NCI-H146 treated with DMSO at 0.1 percent for 48 hours (cell line): ENCODE results near the gene SLC43A3.
"Not testable (repeated sequence)": the region's sequence is repeated elsewhere in the genome, so short reads cannot be mapped to it uniquely, and the experiment has no call there.

Experiments used
- DNase-seq: peaks from one replicate; lab custom pipeline; 2025; ENCODE audit not compliant: unreplicated experiment; lab: John Stamatoyannopoulos, UW

Gene SLC43A3

DNA sequence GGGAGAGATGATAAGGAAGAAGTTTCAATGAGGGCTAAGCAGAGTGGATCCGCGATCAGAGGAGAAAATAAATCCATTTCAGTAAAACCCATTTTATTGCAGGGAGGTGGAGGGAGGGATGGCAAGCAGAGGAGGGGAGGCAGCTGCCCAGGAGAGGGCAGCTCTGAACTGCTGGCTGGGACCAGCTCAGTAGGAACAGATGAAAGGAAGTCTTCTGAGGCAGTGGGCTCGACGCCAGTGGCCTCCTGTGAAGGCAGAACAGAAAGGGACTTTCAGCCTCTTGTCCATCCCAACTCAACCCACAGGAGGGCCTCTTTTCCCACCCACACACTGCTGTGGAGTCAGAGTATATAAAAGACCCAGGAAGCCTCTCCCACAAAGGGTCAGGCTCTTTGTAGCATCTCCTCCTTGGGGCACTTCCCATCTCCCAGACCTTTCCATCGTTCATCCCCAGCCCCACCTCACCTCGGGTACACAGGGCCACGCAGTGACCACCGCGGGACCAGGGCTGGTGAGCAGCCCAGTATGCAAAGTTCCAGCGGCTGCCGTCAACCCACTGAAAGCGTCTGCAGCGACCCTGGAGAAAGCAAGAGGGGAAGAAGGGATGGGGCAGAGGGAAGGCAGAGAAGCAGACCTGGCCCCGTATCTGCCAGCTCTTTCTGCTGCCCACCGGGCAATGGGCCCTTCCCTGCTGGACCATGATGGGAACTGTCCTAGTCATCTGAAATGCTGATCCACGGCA, 39.5 kb downstream of the SLC43A3 start:
- no peak for DNase-seq

DNA sequence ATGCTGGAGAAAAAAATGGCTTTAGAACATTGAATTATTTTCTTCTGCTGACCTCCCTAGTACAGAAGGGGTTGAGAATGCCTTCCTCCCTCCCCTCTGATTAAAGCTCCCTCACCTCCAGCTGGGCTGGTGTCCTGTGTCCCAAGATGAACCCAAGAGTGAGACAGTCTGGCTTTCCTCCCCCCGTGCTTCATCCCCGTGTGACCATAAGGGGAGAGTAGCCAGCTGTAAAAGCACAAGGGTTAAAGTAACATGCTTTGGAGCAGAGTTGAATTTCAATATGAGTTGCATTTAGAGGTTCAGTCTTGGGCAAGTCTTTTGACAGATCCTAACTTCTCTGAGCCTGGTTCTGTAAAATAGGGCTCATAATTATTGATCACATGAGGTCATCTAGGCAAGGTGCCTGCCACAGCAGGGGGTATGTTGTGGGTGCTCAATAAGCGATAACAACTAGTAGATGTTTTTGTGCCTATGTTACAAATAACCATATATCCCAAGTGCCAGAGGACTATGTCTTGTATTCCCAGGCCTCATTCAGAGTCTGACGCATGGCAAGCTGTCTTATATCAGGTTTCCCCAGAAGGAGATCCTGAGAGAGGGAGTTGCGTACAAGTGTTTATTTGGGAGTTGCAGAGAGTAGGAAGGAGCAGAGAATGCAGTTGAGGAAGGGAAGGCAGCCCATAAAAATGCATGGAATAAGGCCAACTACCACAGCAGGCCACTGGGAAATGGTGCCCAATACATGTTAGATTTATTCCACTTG, 40.6 kb downstream of the SLC43A3 start:
- no peak for DNase-seq

DNA sequence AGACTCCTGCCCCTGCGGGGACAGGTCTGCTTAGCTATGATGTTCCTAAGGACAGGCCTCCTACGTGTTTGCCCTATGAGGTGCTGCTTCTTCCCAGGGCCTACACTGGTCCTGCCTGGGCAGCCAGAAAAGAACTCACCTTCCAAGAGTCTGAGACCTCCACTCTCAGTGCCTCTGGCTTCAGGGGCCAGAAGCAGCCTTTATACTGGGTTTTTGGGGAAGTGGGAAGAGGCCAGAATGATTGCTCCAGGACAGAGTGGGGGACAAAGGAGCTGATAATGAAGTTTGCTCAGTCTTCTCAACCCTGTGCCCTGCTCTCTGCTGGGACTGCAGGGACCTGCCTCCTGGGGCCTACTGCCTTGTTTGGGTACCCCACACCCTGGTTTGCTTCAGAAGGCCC, 45.9 kb downstream of the SLC43A3 start, which contains the start of gene PRG3:
Gene PRG3, minus strand, starts transcription at position 176 of the 400 bp plus-strand sequence. CDS start 442 bp downstream, outside the sequence.
- no peak for DNase-seq

DNA sequence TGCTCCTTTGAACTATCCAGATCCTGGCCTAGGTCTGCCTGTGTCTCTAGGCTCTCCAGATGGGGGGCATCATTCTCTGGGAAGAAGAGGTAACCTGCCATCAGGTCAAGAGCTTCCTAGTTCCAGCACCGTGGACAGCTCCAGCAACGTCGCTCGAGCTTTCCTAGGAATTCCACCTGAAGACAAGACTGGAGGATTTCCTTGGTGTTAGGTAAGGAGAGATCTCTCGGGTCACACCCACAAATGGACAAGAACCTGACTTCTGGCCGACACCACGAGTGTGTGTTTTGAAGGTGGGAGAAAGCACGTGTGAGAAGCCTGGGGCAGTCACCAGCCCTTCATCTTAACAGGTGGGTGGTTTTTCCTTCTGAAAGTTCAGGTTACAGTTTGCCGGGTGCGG, 47.2 kb downstream of the SLC43A3 start:
- no peak for DNase-seq

DNA sequence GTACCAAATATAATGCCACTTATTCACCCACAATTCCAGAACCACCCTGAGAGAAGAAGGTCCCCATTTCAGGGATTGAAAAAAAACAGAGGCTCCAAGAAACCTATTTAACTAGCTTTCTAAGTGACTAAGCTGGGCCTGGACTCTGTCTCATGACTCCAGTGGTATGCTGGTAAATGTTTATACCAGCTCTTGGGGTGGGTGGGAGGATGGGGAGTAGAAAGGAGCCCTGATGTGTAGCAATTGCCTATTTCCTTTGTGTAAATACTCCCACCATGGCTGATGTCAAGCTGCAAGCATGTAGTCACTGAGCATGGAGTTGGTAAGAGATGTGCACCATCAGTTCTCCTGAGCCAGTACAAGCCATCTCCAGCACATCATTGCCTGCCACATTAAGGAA, 48.7 kb downstream of the SLC43A3 start:
- DNase-seq = no peak

DNA sequence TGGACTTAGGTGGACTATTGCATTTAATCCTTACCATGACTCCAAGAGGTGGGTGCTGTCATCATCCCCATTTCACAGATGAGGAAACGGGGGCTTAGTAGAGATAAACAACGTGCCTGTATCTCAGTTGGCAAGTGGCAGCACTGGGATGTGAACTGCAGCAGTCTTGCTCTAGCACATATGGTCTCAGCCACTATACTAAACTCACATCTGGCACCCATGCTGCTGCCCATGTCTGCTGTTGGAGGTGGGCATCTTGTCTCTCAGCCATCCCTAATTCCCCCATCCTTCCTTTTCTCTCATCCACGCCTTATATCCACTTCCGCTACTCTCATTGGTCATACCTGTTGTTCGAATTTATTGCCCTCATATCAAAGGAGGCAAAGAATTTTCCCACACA, 49.8 kb downstream of the SLC43A3 start:
- DNase-seq = no peak

DNA sequence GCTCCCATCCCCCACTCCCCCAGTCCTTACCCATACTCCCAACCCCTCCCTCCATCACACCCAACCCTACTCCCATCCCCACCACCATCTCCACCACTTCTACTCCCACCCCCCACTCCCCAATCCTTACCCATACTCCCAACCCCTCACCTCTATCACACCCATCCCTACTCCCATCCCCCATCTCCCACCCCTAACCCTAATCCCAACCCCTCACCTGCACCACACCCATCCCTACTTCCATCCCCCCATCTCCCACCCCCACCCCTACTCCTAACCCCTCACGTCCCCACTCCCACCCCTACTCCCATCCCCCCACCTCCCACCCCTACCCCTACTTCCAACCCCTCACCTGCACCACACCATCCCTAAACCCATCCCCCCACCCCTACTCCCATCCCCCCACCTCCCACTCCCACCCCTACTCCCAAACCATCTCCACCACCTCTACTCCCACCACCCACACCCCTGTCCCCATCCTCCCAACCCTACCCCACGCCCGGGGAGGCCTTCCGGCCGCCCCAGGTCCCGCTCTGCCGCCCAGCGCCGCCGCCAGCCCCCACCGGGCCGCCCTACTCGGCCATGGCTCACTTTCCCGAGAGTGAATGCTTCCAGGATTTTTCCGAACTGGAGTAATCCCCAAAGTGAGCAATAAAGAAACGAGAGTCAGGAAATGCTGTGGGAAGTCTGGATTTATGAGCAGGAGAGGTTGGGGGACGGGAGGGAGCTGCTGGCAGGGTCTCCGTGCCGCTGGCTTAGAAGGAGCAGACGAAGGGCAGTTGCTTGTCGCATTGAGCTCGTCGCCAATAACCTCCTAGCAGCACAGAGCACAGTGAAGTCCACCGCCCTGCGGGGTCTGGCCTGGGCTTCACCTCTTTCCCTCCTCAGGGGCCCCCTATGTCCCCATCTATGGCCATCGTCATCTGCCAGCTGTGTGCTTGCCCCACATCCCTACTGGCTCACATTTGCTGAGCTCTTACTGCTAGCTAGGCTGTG, 50.5 kb downstream of the SLC43A3 start:
- no peak for DNase-seq

DNA sequence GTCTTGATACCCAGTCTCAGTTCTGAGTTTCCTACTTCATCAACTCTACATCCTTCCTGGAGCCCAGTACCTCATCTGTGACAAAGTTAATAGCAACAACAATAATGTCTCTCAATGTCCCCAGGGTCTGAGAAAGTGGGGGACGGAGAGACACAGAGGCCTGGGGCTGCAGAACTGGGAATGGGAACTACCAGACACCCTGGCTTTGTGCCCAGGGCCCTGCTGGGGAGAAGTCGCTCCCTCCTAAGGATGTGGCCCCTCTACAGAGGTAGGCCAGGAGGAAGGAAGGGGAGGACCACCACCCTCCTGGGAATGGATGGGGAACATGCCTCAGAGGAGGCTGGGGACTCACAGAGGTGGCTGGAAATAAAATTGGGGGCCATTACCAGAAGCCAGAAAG, 51.4 kb downstream of the SLC43A3 start:
- no peak for DNase-seq

DNA sequence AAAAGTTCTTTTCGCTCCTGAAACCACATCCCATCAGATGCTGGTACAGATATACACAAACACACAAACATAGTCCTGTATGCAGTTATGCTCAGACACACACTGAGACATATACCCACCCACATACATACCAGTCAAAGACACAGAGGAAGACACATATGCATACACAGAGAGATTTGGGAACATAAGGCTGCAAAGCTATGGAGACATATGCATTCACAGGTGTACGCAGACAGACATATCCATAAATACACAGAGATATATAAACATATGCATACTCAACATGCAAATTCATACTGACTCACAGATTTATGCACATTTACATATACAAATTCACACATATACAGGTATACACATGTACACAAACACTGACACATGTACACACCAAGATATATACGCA, 52.0 kb downstream of the SLC43A3 start:
- no peak for DNase-seq

DNA sequence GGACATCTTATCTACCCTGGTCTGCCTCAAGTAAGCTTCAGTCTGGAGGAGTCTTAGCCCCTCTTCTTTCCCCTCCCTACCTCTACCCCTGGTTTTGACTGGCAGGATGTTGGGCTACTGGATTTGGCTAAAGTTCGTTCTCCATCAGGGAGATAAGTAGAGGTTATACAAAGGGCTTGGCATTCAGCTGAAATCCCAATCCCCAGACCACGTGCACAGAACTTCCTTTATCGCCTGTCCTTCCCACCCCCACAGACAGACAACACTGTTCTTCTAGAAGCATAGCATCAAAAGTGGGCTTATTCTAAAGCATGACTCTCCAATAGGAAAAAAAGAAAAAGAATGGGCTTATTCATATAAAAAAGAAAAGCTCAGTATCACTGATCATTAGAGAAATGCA, 53.8 kb downstream of the SLC43A3 start:
- no peak for DNase-seq

DNA sequence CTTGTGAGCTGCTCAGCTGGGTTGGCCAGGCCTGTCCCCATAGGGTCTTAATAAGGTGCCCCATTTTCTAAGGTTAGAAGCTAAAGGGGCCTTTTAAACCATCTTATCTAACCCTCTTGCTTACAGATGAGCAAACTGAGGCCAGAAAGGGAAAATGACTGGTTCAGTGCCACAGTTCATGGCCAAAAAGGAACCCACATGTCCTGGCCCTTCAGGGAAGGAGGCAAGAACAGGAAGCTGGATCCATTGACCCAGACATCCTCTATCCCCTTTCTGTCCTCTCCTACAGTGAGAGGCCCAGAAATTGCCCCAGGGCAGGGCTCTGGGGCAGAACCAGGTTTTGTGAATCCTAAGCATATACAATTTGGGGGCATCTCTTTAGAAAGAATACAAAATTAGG, 56.0 kb downstream of the SLC43A3 start:
- no peak for DNase-seq

DNA sequence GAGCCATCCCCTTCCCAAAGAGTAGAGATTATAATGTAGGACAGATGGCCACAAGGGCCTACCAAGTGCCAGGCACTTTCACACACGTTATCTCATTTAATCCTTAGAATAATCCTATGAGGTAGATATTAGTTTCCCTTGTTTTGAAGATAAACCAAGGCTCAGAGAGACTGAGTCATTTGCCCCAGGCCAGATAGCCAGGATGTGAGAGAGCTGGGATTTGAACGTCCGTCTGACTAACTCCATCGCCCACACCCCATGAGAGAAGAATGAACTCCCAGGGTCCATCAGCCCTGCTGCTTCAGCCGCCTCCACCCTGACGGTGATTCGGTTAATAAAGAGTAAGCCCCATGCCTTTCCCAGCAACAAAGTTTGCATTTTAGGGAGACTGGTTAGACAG, 56.7 kb downstream of the SLC43A3 start:
- no peak for DNase-seq

DNA sequence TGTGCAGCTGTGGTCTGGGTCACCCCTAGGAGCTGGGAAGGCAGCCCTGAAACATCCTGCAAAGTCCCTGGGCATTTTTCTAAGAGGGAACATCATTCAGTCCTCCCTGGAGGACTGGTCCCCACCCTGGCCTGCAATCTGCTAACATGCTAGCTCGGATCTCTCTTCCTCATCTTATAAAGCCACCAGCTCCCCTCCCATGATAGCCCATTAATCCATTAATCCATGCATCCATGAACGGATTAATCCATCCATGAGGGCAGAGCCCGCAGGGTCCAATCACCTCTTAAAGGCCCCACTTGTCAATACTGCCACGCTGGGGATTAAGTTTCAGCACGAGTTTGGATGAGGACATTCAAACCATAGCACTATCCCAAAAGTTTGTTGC, 58.1 kb downstream of the SLC43A3 start:
- DNase-seq = no peak

DNA sequence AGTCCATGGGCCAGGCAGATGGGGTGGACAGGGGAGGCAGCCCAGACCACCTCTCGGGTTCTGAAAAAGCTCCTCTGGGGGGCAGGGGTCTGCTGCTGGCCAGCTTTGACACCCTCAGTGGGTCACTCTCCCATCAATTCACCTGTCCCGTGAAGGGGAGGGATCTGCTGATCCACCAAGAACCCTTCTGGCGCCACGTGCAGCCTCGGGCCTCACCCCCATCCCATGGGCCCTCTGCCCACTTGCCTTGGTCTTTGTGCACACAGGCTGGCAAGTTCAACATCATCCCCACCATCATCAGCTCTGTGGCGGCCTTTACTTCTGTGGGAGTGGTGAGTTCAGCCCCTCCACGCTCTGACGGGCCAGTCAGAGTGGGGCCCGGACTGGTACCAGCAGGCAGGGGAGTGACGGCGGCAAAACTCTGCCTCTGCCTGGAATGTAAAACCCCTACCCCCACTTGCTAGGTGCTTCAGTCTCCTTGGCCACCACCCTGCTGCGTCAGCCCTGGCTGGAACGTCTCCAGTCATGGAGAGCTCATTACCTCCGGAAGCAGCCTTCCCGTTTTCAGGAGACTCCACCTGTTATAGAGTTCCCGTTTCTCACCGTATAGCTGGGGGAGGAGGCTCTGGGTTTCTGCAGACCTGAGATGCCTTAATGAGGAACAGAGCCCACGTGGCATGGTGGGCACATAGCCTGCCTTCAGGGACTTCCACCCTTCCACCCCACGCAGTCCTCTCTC, 58.6 kb downstream of the SLC43A3 start:
- DNase-seq = no peak

DNA sequence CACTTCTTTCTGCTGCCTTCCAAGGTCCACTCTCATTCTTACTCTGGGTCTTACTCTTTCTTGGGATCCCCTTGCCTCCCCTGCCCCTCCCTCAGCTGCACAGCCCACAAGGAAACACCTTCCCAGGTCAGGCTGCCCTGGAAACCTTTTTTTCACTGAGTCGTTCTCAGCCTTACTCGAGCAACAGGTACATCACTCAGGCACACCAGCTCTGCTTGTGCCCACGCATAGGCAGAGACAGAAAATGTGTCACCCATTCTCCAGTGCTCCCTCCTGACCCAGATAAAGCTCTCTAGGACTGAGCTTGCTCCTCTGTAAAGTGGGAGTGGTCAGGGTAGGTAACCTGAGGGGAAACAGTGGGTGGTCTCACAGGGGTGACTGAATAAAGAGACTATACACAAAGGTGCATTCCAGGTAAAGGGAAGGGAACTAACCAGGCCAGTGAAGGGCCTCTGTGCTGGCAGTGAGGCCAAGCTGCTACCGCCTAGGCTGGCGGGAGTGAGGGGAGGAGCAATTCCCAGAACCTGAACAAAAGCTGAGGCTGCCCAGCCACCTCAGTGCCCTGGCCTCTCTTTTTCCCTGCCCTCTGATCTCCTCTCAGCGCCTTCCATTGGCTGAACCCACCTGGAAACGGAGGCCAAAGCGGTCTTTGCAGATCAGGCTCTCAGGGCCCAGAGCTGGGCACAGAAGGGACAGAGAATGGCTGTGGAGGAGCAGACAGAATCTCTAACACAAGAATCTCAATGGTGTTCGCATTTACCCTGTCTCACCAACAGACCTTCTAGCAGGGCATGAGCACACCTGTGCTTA, 61.9 kb downstream of the SLC43A3 start:
- peak; percentile 13 for DNase-seq

DNA sequence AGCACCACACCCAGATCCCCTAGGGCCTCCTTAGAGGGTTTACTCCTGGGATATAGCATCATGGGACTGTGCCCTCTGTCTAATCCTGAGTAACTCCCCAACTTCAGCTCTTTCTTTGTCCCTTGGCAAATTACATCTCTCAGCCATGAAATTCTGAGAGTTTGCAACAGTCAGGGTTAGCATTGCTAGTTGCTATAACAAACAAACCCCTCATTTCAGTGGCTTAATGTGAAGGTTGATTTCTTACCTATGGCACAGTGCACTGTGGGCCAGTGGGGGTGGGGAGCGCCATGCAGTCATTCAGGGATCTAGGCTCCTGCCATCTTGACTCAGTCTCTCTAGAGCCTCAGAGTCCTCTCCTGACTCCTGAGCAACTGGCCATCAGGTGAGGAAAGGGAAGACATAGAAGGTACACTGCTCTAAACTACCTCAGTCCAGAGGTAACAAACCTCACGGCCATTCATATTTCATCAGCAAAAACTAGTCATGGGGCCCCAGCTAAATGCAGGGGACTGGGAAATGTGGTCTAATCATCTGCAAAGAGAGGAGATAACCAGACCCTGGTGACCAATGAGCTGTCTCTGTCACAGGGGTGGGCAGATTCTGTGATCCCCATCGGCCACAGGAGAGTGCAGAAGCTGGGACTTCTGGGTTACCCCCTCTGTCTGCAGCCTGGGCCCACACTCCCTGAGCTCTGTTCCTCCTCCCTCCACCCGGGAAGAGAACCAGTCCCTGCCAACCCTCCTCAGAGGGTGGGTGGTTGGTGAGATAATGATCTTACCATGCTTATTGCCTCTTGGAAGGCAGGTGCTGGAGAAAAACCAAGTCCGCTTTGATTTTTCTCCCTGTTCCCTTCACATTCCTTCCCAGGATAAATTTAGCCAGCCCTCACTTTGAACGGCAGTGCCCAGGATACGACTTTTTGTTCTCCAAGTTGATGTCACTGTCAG, 63.5 kb downstream of the SLC43A3 start:
- DNase-seq = no peak

DNA sequence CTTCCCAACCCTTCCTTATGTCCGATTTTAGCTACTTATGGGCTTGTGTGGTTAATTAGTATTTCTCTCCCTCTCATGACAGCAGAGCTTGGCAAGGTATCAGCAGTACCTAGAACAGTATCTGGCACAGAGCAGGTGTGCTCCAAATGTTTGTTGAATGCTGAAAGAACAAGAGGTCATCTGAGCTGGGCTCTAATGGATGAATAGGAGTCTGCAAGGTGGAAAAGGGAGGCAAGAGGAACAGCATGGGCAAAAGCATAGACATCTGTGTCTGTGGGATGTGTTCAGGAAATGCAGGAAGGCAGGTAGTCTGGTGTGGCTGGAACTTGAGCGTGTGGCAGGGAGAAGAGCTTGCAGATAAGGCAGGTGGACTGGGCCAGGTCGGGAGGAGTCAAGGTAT, 65.0 kb downstream of the SLC43A3 start:
- DNase-seq = no peak

DNA sequence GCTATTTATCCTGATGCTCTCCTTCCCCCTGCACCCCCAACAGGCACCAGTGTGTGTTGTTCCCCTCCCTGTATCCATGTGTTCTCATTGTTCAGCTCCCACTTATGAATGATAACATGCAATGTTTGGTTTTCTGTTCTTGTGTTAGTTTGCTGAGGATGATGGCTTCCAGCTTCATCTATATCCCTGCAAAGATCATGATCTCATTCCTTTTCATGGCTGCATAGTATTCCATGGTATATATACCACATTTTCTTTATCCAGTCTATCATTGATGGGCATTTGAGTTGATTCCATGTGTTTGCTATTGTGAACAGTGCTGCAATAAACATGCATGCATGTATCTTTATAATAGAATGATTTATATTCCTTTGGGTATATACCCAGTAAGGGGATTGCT, 65.5 kb downstream of the SLC43A3 start:
- not testable (repeated sequence) for DNase-seq

DNA sequence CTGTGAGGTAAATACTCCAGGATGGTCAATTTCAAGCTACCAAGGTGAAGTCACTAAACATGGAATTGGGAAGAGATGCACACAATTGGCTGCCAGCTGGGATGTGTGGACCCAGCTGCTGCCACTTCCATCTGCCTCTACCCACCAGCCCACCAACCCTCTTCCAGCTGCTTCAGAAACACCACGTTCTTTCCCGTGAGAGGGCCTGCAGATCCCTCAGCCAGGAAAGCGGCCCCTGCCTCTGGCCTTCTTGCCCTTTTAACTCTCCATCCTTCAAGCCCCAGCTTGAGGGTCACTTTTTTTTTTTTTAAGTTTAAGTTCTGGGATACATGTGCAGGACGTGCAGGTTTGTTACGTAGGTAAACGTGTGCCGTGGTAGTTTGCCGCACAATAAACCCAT, 65.9 kb downstream of the SLC43A3 start:
- DNase-seq = no peak
